Activated CD8-positive, alpha-beta memory T cell treated with anti-CD3 and anti-CD28 coated beads for 4 hours (primary cell): ENCODE data around the gene ARMH1.
"Not testable (repeated sequence)": the region's sequence is repeated elsewhere in the genome, so short reads cannot be mapped to it uniquely, and the experiment has no call there.

Experiments
- DNase-seq, 2 donors: peaks; one replicate each; pipeline ENCODE4 v3.0.0-alpha.2; 2020; ENCODE audit warnings: low read depth in 2 of 2

Gene ARMH1

GRCh38 chr1:44644806-44645205, 29.7 kb upstream of the ARMH1 start:
- no peak for DNase-seq

- no peak for DNase-seq
Measured at GRCh38 chr1:44645476-44646244, 28.9 kb upstream of the ARMH1 start.

GRCh38 chr1:44646261-44647110, 28.0 kb upstream of the ARMH1 start:
- no peak for DNase-seq

GRCh38 chr1:44647896-44648295, 26.6 kb upstream of the ARMH1 start:
- no peak for DNase-seq

GRCh38 chr1:44648529-44649250, 25.8 kb upstream of the ARMH1 start:
- no peak for DNase-seq

- DNase-seq, result no peak
Measured at GRCh38 chr1:44649788-44650158, 24.7 kb upstream of the ARMH1 start.

GRCh38 chr1:44650159-44650831, 24.2 kb upstream of the ARMH1 start:
- DNase-seq, result no peak

- no peak for DNase-seq
Measured at GRCh38 chr1:44651069-44651468, 23.4 kb upstream of the ARMH1 start.

- DNase-seq, result peak; percentile 60 to 62
Measured at GRCh38 chr1:44652445-44653106, 21.9 kb upstream of the ARMH1 start.

- no peak for DNase-seq
Measured at GRCh38 chr1:44653107-44653964, 21.2 kb upstream of the ARMH1 start.

GRCh38 chr1:44654621-44655187, 19.8 kb upstream of the ARMH1 start:
- no peak for DNase-seq

- no peak for DNase-seq
Measured at GRCh38 chr1:44655609-44656008, 18.9 kb upstream of the ARMH1 start.

GRCh38 chr1:44659566-44659965, 14.9 kb upstream of the ARMH1 start:
- no peak for DNase-seq

- no peak for DNase-seq
Measured at GRCh38 chr1:44660176-44660575, 14.3 kb upstream of the ARMH1 start.

- DNase-seq, result no peak
Measured at GRCh38 chr1:44661781-44662682, 12.5 kb upstream of the ARMH1 start.

GRCh38 chr1:44662683-44663030, 11.9 kb upstream of the ARMH1 start:
- no peak for DNase-seq

- DNase-seq, result no peak
Measured at GRCh38 chr1:44663417-44663816, 11.1 kb upstream of the ARMH1 start.

- no peak for DNase-seq
Measured at GRCh38 chr1:44664730-44665370, 9.7 kb upstream of the ARMH1 start.

GRCh38 chr1:44666719-44667118, 7.8 kb upstream of the ARMH1 start:
- not testable (repeated sequence) for DNase-seq
